Measurements from ENCODE around the gene CGAS. TPM values are rescaled to one million over a fixed set of nuclear protein-coding genes. Genes with fewer than 3 reads are reported as not detected.
"Not testable (repeated sequence)": the region's sequence is repeated elsewhere in the genome, so short reads cannot be mapped to it uniquely, and the experiment has no call there.

Gene CGAS
- total RNA-seq, 1 experiment from 2014 or later: 0.05 TPM

DNA sequence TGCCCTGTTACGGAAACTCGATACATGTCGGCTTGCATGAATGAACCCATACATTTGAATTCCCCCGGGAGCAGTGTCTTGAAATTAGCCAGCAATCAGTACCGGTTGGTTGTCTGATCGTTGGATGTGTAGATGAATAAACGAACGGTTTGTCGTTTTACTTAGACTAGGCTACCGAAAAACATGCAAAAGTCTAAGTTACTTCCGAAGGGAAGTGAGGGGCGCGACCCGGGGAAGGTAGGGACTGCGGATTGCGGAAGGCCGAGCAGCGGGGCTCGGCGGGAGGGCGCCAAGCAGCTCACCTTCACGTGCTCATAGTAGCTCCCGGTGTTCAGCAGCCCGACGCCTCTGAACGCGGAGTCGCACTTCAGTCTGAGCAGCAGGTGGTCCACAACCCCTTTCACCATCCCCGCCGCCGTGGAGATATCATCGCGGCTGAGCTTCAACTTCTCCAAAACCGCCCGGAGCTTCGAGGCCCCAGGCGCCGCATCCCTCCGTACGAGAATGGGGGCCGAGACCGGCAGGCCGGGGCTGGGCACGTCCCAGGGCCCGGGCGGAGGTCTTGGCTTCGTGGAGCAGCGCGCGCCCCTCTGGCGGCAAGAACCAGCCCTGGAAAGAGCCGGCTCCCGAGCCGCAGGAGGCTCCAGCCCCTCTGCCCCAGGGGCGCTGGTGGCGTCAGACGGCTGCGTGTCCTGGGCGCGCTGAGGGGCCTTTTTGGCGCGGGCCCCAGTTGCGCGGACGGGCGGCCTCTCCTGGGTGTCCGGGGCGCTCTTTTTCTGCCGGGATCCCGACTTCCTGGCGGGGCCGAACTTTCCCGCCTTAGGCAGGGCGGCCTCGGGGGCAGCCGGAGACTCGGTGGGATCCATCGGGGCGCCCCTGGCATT, 632 bp downstream of the CGAS start:
- H3K4me3 ChIP-seq: no peak overlapping the region
- peaks cover 8% of the 10 kb centered on the region for H3K9me3 ChIP-seq (replicated peaks)
- H3K36me3 ChIP-seq: no peaks in the 10 kb centered on the region
- no peaks in the 10 kb centered on the region for H3K4me1 ChIP-seq (replicated peaks)
- H3K27ac ChIP-seq: no peak overlapping the region
- H3K27me3 ChIP-seq (replicated peaks): peaks cover 20% of the 10 kb centered on the region
- no peak for DNase-seq (ENCODE audit: low read depth in 1 of 2, low spot score in 2 of 2)

DNA sequence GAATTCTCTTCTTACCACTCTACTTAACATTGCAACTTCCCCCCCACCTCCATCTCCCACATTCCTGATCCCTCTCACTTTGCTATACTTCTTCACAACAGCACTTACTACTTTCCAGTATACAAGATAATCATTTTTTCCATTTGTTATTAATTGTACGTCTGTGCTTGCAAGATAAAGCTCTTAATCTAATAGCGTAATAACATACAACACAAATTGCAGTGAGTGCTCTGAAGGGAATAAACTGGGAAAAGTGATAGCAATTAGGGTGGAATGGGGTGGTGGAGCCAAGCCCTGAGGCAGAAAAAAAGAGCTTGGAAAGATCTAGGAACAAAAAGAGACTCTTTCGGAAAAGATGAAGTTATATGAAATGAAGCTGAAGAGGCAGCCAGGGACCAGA, 8.5 kb downstream of the CGAS start:
- H3K9me3 ChIP-seq (replicated peaks): no peaks in the 10 kb centered on the region
- H3K36me3 ChIP-seq: no peaks in the 10 kb centered on the region

GRCh38 chr6:73435236-73435635, 16.9 kb downstream of the CGAS start:
- H3K4me1 ChIP-seq (replicated peaks): no peaks in the 10 kb centered on the region
- H3K4me3 ChIP-seq: no peak overlapping the region
- no peak for DNase-seq (ENCODE audit: low read depth in 1 of 2, low spot score in 2 of 2)
- no peak overlapping the region for H3K27ac ChIP-seq
- H3K36me3 ChIP-seq: no peaks in the 10 kb centered on the region
- H3K27me3 ChIP-seq (replicated peaks): no peaks in the 10 kb centered on the region
- no peaks in the 10 kb centered on the region for H3K9me3 ChIP-seq (replicated peaks)

More for the DNA sequence above, 8.5 kb downstream of the CGAS start:
- H3K27ac ChIP-seq: no peak overlapping the region
- no peak for DNase-seq (ENCODE audit: low read depth in 1 of 2, low spot score in 2 of 2)
- peaks cover 8% of the 10 kb centered on the region; the same call in 1 of the 2 replicates for H3K27me3 ChIP-seq (replicated peaks)
- no peak overlapping the region for H3K4me3 ChIP-seq
- H3K4me1 ChIP-seq (replicated peaks): no peaks in the 10 kb centered on the region

GRCh38 chr6:73421534-73421933, 30.6 kb downstream of the CGAS start:
- Histone ChIP-seq H3K27ac (no peak overlapping the region), H3K27me3 (replicated peaks) (no peaks in the 10 kb centered on the region), H3K36me3 (no peaks in the 10 kb centered on the region), H3K9me3 (replicated peaks) (no peaks in the 10 kb centered on the region), H3K4me3 (no peak overlapping the region), H3K4me1 (replicated peaks) (peaks cover 7% of the 10 kb centered on the region; the same call in 1 of the 2 replicates)
- DNase-seq (ENCODE audit: low read depth in 1 of 2, low spot score in 2 of 2): no peak

- Histone ChIP-seq H3K9me3 (replicated peaks) (no peaks in the 10 kb centered on the region), H3K4me3 (no peak overlapping the region), H3K4me1 (replicated peaks) (peaks cover 7% of the 10 kb centered on the region; the same call in 1 of the 2 replicates), H3K27ac (no peak overlapping the region), H3K36me3 (no peaks in the 10 kb centered on the region), H3K27me3 (replicated peaks) (no peaks in the 10 kb centered on the region)
- DNase-seq (ENCODE audit: low read depth in 1 of 2, low spot score in 2 of 2): peak in 1 of 2 experiments; percentile 11
These were observed 33.9 kb downstream of the CGAS start for GRCh38 chr6:73418081-73418741.

GRCh38 chr6:73413102-73413501, 39.0 kb downstream of the CGAS start:
- Histone ChIP-seq H3K36me3 (no peaks in the 10 kb centered on the region), H3K27ac (no peak overlapping the region), H3K4me3 (no peak overlapping the region), H3K4me1 (replicated peaks) (peaks cover under 1% of the 10 kb centered on the region; the same call in 1 of the 2 replicates), H3K9me3 (replicated peaks) (no peaks in the 10 kb centered on the region), H3K27me3 (replicated peaks) (no peaks in the 10 kb centered on the region)
- DNase-seq (ENCODE audit: low read depth in 1 of 2, low spot score in 2 of 2): no peak

DNA sequence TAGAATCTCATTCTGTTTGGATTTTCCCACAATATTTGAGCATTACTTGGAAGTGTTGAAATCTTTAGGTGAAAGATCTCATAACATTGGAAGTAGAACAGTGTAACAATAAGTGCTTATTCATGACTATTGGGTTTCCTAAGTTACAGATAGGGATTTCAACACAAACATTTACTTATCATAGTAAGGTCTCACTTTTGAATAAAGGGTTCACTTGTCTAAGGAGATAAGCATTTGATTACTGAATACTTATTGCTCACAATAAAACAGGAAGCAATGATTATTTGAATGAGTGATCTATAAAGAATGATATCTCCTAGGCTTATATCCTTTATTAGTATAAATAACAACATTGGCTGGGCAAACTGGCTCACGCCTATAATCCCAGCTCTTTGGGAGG, 42.7 kb downstream of the CGAS start:
- DNase-seq (ENCODE audit: low read depth in 1 of 2, low spot score in 2 of 2): no peak
- H3K4me1 ChIP-seq (replicated peaks): no peaks in the 10 kb centered on the region

GRCh38 chr6:73400656-73401055, 51.4 kb downstream of the CGAS start:
- Histone ChIP-seq H3K27ac (no peak overlapping the region), H3K4me3 (no peak overlapping the region), H3K27me3 (replicated peaks) (no peaks in the 10 kb centered on the region), H3K9me3 (replicated peaks) (no peaks in the 10 kb centered on the region), H3K36me3 (no peaks in the 10 kb centered on the region), H3K4me1 (replicated peaks) (no peaks in the 10 kb centered on the region)
- no peak for DNase-seq (ENCODE audit: low read depth in 1 of 2, low spot score in 2 of 2)

More for the DNA sequence above, 42.7 kb downstream of the CGAS start:
- Histone ChIP-seq H3K27ac (no peak overlapping the region), H3K4me3 (no peak overlapping the region), H3K36me3 (no peaks in the 10 kb centered on the region), H3K27me3 (replicated peaks) (peaks cover 8% of the 10 kb centered on the region), H3K9me3 (replicated peaks) (no peaks in the 10 kb centered on the region)

DNA sequence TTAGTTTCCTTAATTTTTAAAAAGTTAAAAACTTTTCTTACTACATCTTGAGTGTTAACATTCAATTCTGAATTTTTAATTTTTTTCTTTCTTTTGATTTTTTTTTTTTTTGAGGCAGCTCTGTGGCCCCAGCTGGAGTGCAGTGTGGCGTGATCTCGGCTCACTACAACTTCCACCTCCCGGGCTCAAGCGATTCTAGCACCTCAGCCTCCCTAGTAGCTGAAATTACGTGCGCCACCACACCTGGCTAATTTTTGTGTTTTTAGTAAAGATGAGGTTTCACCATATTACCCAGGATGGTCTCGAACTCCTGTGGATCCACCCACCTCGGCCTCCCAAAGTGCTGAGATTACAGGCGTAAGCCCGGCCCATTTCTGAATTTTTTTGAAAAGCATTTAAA, 56.2 kb downstream of the CGAS start:
- H3K4me1 ChIP-seq (replicated peaks): no peaks in the 10 kb centered on the region

DNA sequence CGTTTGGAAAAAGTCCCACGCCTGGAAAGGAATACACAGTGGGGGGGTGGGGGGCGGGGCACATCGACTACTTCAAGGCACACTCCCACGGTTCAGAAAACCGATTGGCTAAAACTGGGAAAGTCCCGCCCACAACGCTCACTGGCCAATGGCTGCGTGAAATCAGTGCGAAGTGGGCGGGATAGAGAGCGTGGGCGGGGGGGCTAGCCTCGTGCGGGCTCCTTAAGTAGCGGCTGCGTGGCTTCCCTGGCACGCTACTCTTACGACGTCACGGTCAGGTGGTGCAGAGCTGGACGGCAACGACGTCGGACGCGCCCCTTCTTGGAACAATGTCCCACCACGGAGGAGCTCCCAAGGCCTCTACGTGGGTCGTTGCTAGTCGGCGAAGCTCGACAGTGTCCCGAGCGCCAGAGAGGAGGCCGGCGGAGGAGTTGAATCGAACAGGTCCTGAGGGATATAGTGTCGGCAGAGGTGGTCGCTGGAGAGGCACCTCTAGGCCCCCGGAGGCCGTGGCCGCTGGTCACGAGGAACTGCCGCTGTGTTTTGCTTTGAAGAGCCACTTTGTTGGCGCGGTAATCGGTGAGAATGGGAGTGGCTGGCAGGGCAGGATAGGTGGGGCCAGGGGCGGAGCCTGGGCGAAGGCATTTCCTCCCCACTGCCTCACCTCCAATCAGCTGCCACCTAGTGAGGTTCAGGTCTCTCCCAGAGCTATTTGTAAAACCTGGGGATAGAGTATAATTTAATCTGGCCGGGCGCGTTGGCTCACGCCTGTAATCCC, 57.3 kb downstream of the CGAS start, which contains the start of gene DDX43:
TSS of gene DDX43 (plus strand) at position 252 of the 778 bp plus-strand sequence. CDS start at position 330, 78 bp downstream.
- no peak for DNase-seq (ENCODE audit: low read depth in 1 of 2, low spot score in 2 of 2)
- Histone ChIP-seq H3K4me1 (replicated peaks) (no peaks in the 10 kb centered on the region), H3K9me3 (replicated peaks) (no peaks in the 10 kb centered on the region), H3K27me3 (replicated peaks) (no peaks in the 10 kb centered on the region), H3K4me3 (no peak within 1 kb of the TSS), H3K36me3 (no peaks in the 10 kb centered on the region), H3K27ac (no peak within 1 kb of the TSS)

More for the DNA sequence above, 56.2 kb downstream of the CGAS start:
- Histone ChIP-seq H3K36me3 (no peaks in the 10 kb centered on the region), H3K9me3 (replicated peaks) (no peaks in the 10 kb centered on the region), H3K27me3 (replicated peaks) (no peaks in the 10 kb centered on the region), H3K4me3 (no peak overlapping the region), H3K27ac (no peak overlapping the region)
- DNase-seq (ENCODE audit: low read depth in 1 of 2, low spot score in 2 of 2): no peak

GRCh38 chr6:73393278-73393677, 58.8 kb downstream of the CGAS start:
- H3K36me3 ChIP-seq: no peaks in the 10 kb centered on the region
- no peak for DNase-seq (ENCODE audit: low read depth in 1 of 2, low spot score in 2 of 2)
- H3K9me3 ChIP-seq (replicated peaks): no peaks in the 10 kb centered on the region
- H3K27ac ChIP-seq: no peak overlapping the region
- H3K4me1 ChIP-seq (replicated peaks): 0 out of 2 replicates have a peak, but pooled peaks cover 3% of the 10 kb centered on the region
- no peaks in the 10 kb centered on the region for H3K27me3 ChIP-seq (replicated peaks)
- no peak overlapping the region for H3K4me3 ChIP-seq

DNA sequence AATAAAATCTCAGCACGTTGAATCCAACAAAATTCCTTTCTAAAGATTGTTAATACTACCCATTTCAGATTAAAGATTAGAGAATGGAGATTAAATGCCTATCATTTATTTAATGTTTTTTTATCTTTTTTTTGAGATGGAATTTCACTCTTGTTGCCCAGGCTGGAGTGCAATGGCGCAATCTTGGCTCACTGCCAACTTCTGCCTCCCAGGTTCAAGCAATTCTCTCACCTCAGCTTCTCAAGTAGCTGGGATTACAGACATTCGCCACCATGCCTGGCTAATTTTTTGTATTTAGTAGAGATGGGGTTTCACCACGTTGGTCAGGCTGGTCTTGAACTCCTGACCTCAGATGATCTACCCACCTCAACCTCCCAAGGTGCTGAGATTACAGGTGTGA, 59.9 kb downstream of the CGAS start:
- H3K4me1 ChIP-seq (replicated peaks); H3K27me3 ChIP-seq (replicated peaks); H3K36me3 ChIP-seq; H3K9me3 ChIP-seq (replicated peaks); DNase-seq (ENCODE audit: low read depth in 1 of 2, low spot score in 2 of 2); H3K4me3 ChIP-seq; H3K27ac ChIP-seq: not testable (repeated sequence)

DNA sequence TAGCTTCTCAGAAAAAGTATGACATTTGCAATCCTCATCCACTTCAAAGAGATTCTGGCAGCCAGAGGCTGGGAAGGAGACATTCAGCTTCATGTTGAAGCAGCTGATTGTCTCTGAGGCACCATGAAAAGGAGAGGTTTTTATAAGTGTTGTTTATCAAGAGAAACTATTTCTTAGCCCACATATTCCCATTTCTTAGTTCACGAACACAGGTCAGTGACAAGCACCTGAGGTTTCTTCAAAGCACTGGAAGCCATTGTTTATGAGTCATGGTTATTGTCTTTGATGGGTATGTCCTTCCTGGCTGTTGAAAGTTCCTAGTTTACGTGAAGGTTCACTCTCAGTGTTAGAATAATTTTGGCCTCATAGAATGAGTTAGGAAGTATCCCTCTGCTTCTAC, 60.4 kb downstream of the CGAS start:
- Histone ChIP-seq H3K27ac (no peak overlapping the region), H3K4me3 (no peak overlapping the region), H3K27me3 (replicated peaks) (no peaks in the 10 kb centered on the region), H3K36me3 (no peaks in the 10 kb centered on the region), H3K9me3 (replicated peaks) (no peaks in the 10 kb centered on the region), H3K4me1 (replicated peaks) (0 out of 2 replicates have a peak, but pooled peaks cover 3% of the 10 kb centered on the region)
- DNase-seq (ENCODE audit: low read depth in 1 of 2, low spot score in 2 of 2): no peak

Data from SJSA1 (cell line).